ENCODE measurements around the gene SLC66A3. TPM values are rescaled to one million over a fixed set of nuclear protein-coding genes. Genes with fewer than 3 reads are reported as not detected.

SLC66A3 gene
- polyA plus RNA-seq, 1 experiment = 64.4 TPM

GRCh38 chr2:11147263-11147662, 8.0 kb upstream of the SLC66A3 start:
- Histone ChIP-seq H3K36me3 (ENCODE audit: control insufficient read depth, insufficient read depth, low read length) (no peaks in the 10 kb centered on the region), H3K4me3 (ENCODE audit: low read depth, low read length) (no peak overlapping the region), H3K27me3 (ENCODE audit: control insufficient read depth, insufficient read depth, low read length) (peaks cover 7% of the 10 kb centered on the region)
- ChIA-PET CTCF (no interaction called here), POLR2A (no interaction called here)
- TF ChIP-seq CTCF (IDR thresholded peaks at IDR 0.05; ENCODE audit: insufficient read depth, low read depth, low read length) = no peak
- DNase-seq (ENCODE audit: low read depth) = no peak

GRCh38 chr2:11152591-11152990, 2.7 kb upstream of the SLC66A3 start:
- no peak for TF ChIP-seq CTCF (IDR thresholded peaks at IDR 0.05; ENCODE audit: insufficient read depth, low read depth, low read length)
- H3K36me3 ChIP-seq (ENCODE audit: control insufficient read depth, insufficient read depth, low read length) = no peaks in the 10 kb centered on the region
- DNase-seq (ENCODE audit: low read depth) = no peak
- ChIA-PET CTCF (interaction anchor here (1.2 to 2.5 kb wide), 2 partner anchors 19 to 320 kb away, joined by 3 to 12 read pairs; a partner anchor contains a TSS), POLR2A (no interaction called here)
- H3K4me3 ChIP-seq (ENCODE audit: low read depth, low read length) = no peak overlapping the region
- H3K27me3 ChIP-seq (ENCODE audit: control insufficient read depth, insufficient read depth, low read length) = peaks cover 4% of the 10 kb centered on the region

- DNase-seq (ENCODE audit: low read depth) = no peak
- peak overlapping the region; percentile 27 for H3K4me3 ChIP-seq (ENCODE audit: low read depth, low read length)
- ChIA-PET CTCF (interaction anchor here (0.6 kb wide), 1 partner anchor 22 kb away, joined by 4 read pairs; no protein-coding TSS in a partner anchor), POLR2A (interaction anchor here (0.7 kb wide), 2 partner anchors 222 to 233 kb away, joined by 17 to 32 read pairs; no protein-coding TSS in a partner anchor)
- H3K36me3 ChIP-seq (ENCODE audit: control insufficient read depth, insufficient read depth, low read length) = no peaks in the 10 kb centered on the region
- no peak for TF ChIP-seq CTCF (IDR thresholded peaks at IDR 0.05; ENCODE audit: insufficient read depth, low read depth, low read length)
- peaks cover 4% of the 10 kb centered on the region for H3K27me3 ChIP-seq (ENCODE audit: control insufficient read depth, insufficient read depth, low read length)
Observed at GRCh38 chr2:11154016-11154922, 998 bp upstream of the SLC66A3 start.

GRCh38 chr2:11154923-11155380, 315 bp upstream of the SLC66A3 start:
- Histone ChIP-seq H3K27me3 (ENCODE audit: control insufficient read depth, insufficient read depth, low read length) (peaks cover 4% of the 10 kb centered on the region), H3K4me3 (ENCODE audit: low read depth, low read length) (peak overlapping the region; percentile 27), H3K36me3 (ENCODE audit: control insufficient read depth, insufficient read depth, low read length) (peaks cover 1% of the 10 kb centered on the region; the same call in 1 of the 2 replicates)
- ChIA-PET POLR2A (interaction anchor here (0.6 to 1.3 kb wide), 3 partner anchors 190 to 343 kb away, joined by 3 to 32 read pairs (median 3); partner anchors contain the start of gene ROCK2), CTCF (interaction anchor here (1.6 kb wide), 1 partner anchor 22 kb away, joined by 5 read pairs; a partner anchor contains a TSS)
- no peak for TF ChIP-seq CTCF (IDR thresholded peaks at IDR 0.05; ENCODE audit: insufficient read depth, low read depth, low read length)
- DNase-seq (ENCODE audit: low read depth) = peak; percentile 55
